GM19438 (cell line): ENCODE measurements around the gene MASP1.

Experiments
- ATAC-seq: cut with Tn5 transposase; IDR thresholded peaks from one replicate; pipeline ENCODE4 v1.9.1; 2021; ENCODE audit warnings: low read depth; ENCODE audit not compliant: unreplicated experiment

The MASP1 gene

DNA sequence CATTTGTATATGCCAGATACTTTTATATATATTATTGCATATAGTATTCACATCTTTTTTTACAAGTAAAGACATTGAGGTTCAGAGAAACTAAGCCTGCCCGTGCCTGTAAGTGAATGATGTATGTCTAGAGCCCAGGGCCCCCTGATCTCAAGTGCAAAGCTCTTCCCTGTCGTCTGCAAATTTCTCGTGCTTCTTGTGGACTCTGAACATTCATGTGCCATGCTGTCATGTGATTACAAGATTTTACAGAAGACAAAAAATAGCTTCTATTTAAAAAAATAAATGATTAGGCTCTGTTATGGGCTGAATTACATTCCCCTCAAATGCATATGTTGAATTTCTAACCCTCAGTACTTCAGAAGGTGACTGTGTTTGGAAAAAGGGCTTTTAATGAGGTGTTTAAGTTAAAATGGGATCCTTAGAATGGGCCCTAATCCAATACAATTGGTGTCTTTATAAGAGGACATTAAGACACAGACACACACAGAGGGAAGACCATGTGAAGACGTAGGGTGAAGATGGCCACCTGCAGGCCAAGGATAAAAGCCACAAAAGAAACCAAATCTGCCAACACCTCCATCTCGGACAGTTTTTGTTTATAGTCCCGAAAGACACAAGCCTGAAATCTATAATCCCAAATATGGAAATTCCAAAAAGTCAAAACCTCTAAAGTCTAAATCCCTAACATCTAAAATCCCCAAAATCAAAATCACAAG is 3.9 kb upstream of the MASP1 start:
- ATAC-seq, result no peak

DNA sequence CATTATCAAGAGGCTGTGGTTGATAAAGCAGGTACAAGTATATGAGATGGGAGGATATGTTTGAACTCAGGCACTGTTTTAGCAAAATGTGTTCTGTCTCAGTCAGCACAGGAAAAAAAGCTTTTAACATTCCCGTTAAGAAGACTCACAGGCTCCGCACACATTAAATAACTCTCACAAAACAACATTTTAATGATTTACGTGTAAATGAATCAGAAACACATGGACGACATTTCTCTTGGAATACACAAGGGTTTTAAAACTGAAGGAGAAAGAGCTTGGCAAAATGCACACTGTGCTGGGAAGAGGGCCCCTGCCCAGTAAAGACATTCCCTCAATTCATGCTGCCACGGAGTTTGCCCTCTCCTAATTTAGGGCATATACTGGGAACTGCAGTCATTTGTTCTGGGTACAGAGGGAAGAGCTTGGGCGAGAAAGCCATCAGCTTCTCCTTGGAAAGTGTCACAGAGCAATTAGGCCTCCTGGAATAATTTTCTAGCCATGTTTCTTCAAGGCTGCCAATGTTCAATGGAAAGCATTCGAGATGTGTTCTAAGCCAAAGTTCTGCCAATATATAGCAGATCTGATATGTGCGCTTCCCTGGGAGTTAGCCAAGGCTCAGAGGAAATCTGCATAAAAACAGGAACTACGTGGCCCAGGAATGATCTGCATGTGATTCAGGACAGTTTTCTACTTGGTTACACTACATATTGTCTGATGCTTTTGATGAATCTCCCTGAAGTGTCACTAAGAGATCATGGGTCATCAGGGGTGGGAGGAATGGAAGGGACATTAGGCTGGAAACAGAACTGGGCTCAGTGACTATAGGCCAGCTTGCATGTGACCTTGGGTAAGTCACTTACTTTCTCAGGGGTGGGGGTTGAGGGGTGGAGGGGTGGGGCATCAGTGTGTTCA is 2.2 kb upstream of the MASP1 start:
- ATAC-seq, result no peak

DNA sequence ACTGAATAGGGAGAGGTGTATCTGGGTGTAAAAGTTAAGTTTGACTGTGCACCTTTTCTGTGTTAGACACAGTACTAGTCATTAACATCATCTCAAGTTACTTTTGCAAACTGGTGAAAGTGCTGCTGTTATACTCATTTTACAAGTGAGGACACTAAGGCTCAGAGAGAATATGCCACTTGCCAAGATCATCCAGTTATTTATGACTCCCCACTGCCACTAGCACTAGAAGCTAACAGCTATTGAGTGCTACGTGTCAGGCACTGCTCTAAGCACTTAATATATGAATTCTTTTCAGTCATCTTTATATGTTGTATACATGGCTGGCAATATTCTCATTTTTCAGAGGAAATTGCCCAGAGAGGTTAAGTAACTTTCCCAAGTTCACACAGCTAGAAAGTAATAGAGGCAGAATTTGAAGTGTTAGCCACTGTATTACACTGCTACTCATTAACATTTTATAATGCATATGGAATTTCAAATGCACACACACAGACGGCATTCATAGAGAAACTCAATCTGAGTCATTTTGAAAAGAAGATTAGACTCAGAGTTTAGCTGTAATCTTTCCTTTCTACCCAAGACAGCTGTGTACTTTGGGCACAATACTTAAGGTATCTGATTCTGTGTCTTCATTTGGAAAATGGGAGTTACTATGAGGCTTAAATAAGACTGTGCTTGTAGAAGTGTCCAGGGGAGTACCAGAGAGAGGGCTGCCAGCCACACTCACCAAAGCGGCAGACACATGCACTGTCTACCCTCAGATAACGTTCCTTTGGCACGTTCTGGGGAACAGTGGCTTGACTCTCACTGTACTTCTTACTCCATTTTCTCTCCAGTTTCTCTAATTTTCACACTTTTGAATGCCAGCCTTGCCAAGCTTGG is 1.3 kb upstream of the MASP1 start:
- ATAC-seq, result no peak

DNA sequence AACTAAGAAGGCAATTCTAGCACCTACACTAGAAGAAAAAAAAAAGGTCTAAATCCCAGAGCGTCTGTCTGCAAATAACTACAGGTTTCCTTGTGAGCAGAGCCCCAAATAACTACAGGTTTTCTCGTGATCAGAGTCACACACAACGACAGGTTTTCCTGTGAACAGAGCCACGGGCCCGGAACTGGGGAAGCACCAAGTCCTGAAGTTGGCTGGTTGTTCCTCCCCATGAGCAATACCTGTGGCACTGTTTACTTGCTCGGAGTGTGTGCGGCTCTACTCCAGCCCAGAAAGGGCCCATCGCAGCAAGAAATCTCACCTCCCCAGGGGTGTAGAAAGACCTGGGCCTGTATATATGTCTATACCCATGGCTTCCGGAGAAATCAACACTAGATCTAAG is 644 bp upstream of the MASP1 start:
- no peak for ATAC-seq

DNA sequence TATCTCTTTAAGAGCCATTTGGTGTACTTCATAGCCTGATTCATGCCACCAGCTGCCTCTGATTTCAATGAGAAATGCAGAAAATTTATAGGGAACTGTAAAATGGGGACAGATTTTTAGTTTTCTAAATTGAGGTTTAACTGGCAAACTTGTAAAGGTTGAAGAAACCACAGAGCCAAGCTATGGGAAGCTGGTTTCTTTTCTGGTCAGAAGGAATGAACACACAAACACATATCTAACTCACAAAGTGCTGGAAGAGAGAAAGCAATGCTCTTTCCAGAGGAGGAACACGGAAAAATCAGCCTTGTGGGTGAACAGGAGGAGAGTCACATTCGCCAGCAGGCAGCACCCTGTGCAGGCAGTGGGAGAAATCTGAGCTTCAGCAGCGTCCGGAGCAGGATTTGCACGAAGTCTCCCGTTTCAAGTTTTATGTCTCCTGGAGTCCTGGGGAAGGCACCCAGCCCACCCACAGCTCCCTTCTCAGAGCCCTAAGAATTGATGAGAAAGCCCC is 481 bp downstream of the MASP1 start:
- no peak for ATAC-seq

DNA sequence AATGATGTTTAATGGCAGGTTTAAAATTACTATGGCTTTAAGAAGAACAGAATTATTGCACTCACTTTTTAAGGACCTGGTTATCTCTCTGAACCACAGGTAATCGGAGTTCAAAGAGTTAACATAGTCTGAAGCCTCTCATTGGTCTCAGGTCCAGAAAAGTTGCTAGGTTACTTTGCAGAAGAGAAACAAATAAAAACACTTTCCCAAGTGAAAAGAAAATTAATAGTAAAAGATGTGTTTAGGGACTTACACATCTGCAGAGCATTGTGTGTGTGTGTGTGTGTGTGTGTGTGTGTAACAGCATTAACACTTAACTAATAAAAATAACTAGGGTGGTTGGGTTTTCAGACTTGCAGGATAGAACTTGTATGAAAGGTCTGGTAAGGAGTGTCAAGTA is 1.0 kb downstream of the MASP1 start:
- ATAC-seq, result no peak

DNA sequence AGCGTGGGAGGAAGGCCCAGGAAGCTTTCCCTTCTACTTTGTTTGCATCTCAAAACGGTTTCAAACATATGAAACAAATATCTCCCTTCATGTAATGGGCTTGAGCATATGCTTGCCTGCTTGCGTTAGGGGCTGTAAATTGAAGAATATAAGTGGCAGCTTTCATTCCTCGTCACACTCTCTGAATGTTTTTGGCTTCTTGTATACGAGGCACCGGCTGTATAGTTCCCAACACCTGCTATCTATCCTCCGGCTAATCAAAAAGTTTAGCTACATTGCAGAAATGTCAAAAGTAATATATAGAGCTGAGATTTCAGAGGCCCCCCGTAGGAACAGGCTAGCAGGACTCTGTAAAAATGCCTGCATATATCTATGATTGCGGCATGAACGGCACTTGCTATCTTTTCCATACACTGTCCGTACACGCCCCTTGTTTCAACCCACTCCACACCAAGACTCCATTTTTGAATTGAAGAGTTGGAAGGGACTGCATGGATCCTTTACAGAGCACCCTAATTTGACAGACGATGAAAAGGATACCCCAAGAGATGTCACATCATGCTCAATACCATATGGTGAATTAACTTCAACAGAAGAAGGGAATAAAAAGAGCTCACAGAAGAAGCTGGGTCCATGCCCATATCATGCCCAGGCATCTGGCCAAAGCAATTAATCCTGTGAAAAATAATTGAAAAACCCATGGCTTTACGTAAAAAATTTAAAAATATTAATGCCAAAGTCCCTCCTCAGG is 2.5 kb downstream of the MASP1 start:
- ATAC-seq, result no peak

DNA sequence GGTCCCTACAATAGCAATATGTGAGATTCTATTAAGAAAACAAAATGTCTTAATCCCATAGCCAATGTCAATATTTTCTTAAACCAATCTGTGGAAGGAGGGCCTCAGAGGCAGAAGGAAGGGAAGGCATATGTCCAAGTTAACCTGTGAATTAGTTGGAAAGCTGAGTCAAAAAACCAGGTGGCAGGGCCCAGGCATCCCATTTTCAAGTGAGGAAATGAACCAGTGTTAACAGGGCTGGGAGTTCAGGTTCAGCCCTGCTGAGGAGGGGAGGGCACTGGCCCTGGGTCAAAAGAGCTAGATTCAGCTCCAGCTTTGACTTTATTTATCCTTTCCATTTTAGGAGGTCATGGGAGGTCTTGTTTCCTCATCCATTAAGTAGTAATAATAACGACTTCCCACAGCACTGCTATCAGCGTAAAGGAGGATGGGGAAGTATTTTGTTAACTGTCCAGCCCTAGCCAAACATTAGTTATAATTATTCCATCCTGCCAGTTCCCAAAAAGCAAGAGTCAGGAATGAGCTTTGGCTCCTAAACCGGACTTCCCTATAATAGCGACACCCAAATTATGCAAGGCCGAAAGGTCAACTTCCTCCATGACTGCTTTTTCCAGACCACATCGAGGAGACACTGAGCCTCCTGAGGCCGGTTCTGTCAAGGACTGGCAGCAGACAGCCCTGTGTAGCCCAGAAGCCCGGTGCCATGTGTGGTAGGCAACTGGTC is 3.2 kb downstream of the MASP1 start:
- no peak for ATAC-seq

DNA sequence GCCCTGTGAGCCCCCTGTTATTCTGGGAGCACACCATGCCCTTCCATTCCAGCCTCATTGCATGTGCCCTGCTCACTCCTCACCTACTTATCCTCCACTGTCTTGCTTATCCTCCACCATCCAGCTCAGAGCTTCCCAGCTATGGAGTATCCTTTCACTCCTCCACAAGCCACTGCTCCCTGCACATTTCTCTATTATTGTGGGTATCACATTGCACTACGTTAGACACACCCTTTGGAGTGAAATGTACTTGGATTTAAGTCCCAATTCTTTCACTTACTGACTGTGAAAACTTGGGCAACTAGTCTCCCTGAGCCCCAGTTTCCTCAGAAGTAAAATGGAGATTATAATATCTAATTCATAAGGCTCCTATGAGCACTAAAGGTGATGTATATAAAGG is 4.3 kb downstream of the MASP1 start:
- ATAC-seq, result no peak

DNA sequence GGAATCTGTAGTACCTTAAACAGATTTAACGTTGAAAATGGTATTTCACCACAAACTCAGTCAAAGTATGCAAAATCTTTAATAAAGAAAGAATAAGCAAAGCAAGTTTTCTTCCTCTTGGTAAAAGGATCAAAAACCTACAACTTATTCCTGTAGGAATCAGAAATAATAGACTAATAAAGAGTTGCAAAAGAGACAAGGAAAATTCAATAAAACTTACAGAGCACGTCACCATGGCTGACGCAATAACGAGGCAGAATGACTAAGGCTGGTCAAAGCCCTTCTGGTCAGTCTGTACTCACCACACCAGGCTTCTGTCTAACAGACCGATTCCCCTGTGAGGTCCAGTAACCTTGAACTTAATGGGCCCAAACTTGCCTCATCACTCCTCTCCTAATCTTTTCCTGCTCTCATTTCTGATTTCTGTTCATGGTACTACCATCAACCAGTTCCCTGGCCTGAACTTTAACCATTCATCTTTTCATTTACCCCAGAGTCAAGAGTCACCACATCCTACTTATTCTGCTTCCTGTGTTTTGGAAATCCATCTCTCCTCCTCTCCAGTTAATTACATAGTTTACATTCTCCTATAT is 5.0 kb downstream of the MASP1 start:
- ATAC-seq, result no peak

DNA sequence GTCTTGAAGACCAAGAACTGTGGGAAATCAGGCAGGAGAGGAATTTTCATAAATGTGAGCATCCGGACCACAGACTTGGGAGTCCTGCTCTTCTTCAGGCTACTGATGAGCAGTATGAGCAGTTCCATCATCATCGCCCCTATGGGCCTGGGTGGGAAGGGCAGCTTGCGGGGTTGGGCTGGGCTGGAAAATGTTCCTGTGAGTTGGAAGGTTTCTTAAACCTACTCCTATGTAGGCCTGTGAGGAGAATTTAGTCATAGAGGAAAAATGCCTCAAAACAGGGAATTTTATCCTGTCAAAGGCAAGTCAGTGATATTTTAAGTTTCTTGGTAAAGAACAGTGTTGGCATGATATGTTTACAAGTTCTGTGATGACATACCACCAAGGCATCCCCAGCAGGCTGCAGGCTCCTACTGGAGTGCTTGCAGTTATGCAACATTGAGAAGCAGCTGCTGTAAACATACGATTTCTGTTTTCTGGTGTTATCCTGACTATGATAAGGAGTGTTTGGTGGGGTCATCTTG is 10.3 kb downstream of the MASP1 start:
- no peak for ATAC-seq

DNA sequence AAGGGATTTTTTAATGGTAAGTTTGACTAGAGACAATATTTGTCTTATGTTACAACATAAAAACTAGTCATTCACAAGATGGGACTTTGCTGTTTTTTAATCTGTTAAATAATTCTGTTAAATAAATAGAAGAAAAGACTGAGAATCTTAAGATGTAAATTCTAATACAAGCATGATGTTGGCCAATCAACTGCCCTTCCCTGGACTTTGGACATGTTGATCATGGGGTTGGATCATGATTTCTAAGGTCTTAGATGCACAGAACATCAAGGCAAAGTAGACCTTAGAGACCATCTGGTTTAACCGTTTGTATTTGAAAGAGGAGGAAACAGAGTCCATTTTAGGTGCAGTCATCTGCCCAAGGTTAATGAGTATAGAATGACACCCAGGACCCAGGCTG is 10.9 kb downstream of the MASP1 start:
- no peak for ATAC-seq

DNA sequence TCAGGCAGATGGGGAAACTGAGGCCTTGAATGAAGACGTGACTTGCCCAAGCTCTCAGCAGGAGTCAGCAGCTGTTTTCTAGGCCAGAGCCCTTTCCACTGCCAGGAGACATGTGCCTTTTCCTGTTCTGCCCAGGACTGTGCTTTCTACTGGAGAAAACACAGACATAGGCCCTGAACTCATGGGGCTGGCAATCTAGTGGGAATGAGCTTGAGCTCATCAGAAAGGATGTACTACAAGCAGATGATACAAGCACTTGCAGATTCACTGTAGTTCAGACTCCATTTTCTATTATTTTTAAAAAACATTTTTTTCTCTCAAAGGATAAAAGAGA is 14.4 kb downstream of the MASP1 start:
- no peak for ATAC-seq

DNA sequence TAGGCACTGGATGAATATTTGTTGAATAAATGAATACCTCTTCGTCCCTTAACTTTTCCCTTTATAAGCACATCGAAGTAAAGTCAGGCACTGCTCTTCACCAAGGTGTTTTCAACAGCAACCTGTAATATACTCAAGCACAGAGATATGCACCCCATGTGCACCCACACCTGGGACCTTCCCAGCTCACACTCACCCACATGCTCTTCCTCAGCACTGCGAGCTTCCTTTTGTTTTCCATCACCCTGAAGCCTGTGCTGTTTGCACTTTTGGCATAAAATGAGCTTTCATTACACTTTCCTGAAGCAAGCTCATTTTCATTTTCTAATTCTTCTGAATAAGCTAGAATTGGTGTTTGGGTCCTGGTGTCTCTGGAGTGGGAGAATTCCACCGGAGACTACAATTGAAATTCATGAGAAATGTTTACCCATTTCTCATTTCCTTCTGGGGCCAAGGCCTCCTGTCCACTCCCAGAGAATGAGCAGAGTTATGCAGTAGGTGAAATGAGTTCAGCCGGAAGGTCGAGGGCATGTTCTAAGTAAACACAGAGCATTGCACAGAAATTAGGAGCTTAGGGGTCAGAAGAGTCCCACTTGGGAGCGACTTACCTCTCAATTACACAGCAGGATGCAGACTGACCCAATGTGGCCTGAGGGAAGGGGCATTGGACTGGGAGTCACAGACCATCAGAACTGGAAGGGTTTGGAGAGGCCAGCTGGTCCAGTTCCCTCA is 15.0 kb downstream of the MASP1 start:
- ATAC-seq, result no peak

DNA sequence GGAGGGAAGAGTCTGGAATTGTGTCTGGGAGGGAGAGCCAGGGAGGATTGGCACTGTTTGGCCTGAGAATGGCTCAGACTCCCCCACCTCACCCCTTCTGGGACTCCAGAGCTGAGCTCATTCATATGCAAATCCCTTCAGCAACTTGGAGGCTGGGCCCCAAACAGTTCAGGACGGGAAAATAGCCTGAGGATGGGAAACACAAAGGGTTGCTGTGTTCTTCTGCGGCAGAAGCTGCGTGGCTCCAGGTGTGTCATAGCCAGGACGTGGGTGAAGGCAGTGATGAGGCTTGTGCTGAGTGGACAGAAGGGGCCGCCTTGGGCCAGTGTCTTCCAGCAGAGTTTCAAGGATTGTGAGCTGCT is 16.6 kb downstream of the MASP1 start:
- no peak for ATAC-seq

DNA sequence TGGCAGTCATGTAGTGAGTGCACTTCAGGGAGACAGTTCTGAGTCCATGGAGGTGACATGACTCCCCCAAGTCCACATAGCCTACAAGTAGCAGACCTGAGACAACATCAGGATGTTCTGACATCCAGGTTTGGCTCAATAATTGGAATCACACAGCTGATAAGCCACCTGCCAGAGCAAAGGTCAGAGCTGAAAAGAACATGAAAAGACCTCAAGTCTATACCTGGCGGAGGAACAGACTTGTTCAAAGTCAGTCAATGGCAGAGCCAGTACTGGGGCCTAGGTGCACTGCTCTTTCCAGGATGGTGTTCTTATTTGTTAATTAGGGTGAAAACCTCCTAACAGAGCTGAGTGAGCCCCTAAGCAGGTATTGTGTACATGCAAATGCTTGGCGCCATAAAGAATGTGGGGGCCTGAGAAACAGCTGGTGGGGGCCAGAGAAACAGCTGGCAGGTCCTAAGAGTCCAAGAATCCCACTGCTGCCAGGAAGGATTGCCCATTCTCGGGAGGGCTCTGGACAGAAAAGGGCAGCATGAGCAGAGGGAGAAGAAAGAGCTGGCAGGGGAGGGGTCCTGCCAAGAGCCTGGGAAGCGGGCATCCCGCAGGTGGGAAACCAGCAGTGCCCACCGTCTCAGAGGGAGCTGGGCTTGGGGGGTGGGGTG is 17.1 kb downstream of the MASP1 start:
- no peak for ATAC-seq

DNA sequence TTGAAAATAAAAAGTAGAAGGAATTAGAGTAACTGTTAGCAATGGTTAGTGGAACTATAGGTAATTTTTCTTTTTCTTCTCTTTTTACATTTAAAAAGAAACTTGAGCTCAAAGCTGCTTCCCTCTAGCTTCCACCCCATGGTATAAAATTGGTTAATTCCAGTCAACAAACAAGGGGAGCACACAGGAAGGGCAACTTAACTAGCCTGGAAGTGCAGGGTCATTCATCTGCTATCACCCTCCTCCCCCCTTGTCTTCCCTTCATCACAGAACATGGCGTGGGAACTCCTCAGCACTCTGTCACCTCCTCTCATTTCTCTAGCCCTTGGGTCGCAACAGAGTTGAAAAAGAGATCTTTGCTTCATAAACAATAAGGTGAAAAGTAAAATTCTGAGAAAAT is 20.0 kb downstream of the MASP1 start:
- no peak for ATAC-seq

DNA sequence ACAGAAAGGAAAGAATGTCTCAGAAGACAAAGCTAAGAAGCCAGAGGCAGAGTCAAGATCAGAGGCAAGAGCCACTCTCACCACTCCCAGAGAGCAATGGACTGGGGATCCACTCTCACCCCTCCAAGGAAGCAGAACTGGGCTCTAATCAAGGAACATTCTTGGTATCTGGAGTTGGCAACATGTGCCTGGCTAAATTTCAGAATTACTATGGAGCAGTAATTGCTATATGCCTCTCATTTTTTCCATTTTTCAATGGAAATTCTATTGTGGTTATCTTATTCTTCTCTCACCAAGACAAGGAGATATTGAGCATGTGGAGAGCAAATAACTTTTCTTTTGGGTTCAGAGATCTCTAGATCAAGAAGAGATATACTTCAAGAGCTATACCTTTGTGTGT is 22.1 kb downstream of the MASP1 start:
- ATAC-seq, result no peak
